GM23248 (cell line): Measurements from ENCODE around the gene ALK.

Experiments
- EZH2 ChIP-seq: fragments of 200-600 bp; sonication (generic); IDR thresholded peaks from 2 replicates; pipeline ENCODE4 v1.6.1; 2018; ENCODE audit warnings: antibody characterized with exemption, mild to moderate bottlenecking; ENCODE audit not compliant: insufficient read depth, poor library complexity, severe bottlenecking
- EZH2phosphoT487 ChIP-seq: fragments of 200-600 bp; sonication (generic); IDR thresholded peaks from 2 replicates; pipeline ENCODE4 v1.6.1; 2018; ENCODE audit warnings: antibody characterized with exemption, moderate library complexity, mild to moderate bottlenecking, low read depth; ENCODE audit not compliant: insufficient read depth

DNA sequence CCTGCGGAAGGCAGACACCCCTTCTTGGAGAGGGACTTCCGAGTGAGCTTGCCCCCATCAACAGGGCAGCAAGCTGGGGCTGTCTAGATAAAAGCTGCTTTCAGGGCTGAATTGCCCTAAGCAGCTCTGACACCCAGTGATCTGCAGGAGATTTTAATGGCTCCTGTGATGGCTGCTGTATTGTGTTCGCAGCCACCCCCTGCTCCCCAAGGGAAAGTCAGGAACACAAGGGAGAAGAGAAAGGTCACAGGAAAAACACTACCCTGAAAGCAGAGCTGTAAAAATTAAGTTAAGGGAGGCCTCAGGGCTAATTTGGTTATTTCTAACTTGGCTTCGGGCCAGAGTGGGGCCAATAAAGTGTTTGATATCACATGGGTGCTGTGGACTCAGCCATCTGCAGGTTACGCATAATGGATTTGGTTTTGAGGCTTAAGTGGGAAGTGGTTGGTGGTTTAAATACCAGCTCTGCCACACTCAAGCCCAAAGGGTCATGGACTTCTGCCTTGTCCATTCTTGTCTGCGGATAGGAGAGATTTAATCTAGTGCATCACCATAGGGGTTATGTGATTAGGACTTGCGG is 658.6 kb downstream of the ALK start:
- TF ChIP-seq EZH2 = no peak
- no peak for TF ChIP-seq EZH2phosphoT487
